Chondrocyte (in vitro differentiated cells): ENCODE data around the gene ROBO4. TPM values are rescaled to one million over a fixed set of nuclear protein-coding genes. Genes with fewer than 3 reads are reported as not detected.
A peak's percentile ranks its signal among the peaks of the same experiment; 100 is the strongest.

Experiments
- DNase-seq: peaks from one replicate; pipeline ENCODE4 v3.0.0; 2021; ENCODE audit warnings: mixed read lengths, low spot score
- H3K27ac Mint-ChIP-seq: one replicate; pipeline ENCODE4 v1.8.0; 2021; ENCODE audit warnings: mild to moderate bottlenecking, moderate library complexity, mixed read lengths; ENCODE audit not compliant: unreplicated experiment
- H3K27me3 Mint-ChIP-seq: 2 replicates; pipeline ENCODE4 v1.8.0; 2021; ENCODE audit warnings: low read depth, mixed read lengths
- H3K36me3 Mint-ChIP-seq: 2 replicates; pipeline ENCODE4 v1.8.0; 2021; ENCODE audit warnings: low read depth, mixed read lengths
- H3K4me1 Mint-ChIP-seq: 2 replicates; pipeline ENCODE4 v1.8.0; 2021; ENCODE audit warnings: low read depth, mild to moderate bottlenecking, mixed read lengths
- H3K4me3 Mint-ChIP-seq: one replicate; pipeline ENCODE4 v1.8.0; 2021; ENCODE audit warnings: mild to moderate bottlenecking, moderate library complexity, mixed read lengths; ENCODE audit not compliant: unreplicated experiment
- H3K9me3 Mint-ChIP-seq: 2 replicates; pipeline ENCODE4 v1.8.0; 2021; ENCODE audit warnings: low read depth, mixed read lengths
- total RNA-seq: library from RNA; stranded (reverse); gene quantifications from 3 replicates; pipeline ENCODE4 v1.2.1, GENCODE V29; 2021
- TF ChIP-seq, protein P1 (sequence below): fragments of 200-600 bp; sonication (generic); IDR thresholded peaks from 2 replicates; pipeline ENCODE4 v1.5.0; 2021; ENCODE audit warnings: antibody characterized with exemption, mild to moderate bottlenecking, moderate library complexity

ROBO4 gene
- total RNA-seq, 1 donor from 2014 or later = not detected

DNA sequence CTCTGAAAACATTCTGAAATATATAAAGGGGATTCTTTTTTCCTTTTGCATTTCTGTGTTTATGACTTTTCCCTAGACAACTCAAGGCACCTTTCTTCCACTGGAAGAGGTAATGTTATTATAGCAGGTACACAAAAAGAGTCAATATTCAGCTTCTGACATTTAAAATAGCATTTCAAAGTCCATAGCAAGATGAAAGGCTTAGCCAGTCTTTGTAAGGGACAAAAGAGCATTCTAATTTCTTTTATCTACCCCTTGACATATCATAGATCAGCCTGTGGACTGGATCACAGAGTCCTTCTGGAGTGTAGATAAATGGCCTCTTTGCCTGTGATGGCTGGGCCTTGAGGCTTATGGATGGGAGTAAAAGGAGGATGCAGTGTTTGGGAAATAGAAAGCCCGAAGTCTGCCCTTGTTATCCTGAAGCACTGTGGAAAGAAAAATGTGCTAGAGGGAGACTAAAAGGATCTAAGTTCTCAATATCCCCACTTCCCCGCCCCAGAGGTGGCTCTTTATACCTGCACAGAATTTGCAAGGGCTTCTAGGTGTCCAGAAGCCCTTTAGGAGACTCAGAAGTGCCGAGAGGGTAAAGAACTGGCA lies 39.8 kb upstream of the ROBO4 start:
- H3K4me3 Mint-ChIP-seq = no peak overlapping the region
- DNase-seq = no peak
- H3K36me3 Mint-ChIP-seq = no peaks in the 10 kb centered on the region
- H3K27ac Mint-ChIP-seq = no peak overlapping the region
- no peaks in the 10 kb centered on the region for H3K4me1 Mint-ChIP-seq
- H3K9me3 Mint-ChIP-seq = no peaks in the 10 kb centered on the region
- TF ChIP-seq, protein P1, sequence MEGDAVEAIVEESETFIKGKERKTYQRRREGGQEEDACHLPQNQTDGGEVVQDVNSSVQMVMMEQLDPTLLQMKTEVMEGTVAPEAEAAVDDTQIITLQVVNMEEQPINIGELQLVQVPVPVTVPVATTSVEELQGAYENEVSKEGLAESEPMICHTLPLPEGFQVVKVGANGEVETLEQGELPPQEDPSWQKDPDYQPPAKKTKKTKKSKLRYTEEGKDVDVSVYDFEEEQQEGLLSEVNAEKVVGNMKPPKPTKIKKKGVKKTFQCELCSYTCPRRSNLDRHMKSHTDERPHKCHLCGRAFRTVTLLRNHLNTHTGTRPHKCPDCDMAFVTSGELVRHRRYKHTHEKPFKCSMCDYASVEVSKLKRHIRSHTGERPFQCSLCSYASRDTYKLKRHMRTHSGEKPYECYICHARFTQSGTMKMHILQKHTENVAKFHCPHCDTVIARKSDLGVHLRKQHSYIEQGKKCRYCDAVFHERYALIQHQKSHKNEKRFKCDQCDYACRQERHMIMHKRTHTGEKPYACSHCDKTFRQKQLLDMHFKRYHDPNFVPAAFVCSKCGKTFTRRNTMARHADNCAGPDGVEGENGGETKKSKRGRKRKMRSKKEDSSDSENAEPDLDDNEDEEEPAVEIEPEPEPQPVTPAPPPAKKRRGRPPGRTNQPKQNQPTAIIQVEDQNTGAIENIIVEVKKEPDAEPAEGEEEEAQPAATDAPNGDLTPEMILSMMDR = no peak
- no peaks in the 10 kb centered on the region for H3K27me3 Mint-ChIP-seq

DNA sequence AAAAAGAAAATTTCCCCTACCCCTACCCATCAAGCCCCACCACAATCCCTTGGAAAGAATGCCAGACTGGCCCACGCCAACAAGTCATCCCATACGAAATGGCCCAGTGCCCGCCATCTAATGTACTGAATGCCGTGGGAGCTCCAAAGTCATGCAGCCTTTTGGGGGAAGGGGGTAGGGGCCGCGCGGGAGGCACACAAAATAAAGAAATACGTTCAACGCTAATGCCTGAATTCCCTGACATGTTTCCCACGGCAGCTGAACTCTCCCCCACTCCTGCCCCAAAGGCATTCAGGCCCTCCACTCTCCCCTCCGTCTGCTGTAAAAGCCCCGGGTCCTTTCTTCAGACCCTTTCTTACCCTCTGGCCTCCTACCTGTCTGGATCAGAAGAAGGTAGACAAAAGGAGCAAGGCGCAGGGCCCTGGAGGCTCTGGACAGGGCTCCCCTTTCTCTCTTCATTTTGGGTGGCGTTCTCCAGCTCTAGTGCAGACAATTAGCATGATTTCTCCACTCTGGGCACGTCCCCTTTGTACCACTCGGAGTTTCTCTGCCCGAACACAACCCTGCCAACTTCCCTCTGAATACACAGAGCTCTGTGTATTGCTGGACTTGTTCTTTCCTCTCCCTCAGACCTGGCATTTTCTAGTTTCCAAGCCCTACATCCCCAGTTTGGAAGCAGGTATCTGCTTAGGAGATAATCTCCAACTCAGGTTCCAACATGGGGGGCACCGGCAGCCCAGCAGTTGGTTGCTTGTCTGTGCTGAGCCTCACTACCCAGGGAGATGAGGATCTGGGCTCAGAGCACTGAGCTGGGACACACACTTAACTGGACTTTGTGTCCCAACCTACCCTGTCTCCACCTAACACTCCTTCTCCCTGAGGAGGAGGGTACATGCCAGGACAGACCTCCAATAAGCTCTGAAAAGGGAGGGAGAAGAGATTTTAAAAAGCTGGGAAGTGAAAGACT lies 38.2 kb upstream of the ROBO4 start, which contains the start of gene HEPACAM:
Gene HEPACAM, minus strand, starts transcription at position 500 of the 967 bp plus-strand sequence. Its CDS starts 41 bp downstream, at position 459.
- Mint-ChIP-seq H3K27me3 (no peaks in the 10 kb centered on the region), H3K27ac (no peak within 1 kb of the TSS), H3K36me3 (no peaks in the 10 kb centered on the region), H3K9me3 (no peaks in the 10 kb centered on the region), H3K4me3 (no peak within 1 kb of the TSS), H3K4me1 (no peaks in the 10 kb centered on the region)
- no peak for DNase-seq
- TF ChIP-seq, protein P1 = peak; percentile 6

DNA sequence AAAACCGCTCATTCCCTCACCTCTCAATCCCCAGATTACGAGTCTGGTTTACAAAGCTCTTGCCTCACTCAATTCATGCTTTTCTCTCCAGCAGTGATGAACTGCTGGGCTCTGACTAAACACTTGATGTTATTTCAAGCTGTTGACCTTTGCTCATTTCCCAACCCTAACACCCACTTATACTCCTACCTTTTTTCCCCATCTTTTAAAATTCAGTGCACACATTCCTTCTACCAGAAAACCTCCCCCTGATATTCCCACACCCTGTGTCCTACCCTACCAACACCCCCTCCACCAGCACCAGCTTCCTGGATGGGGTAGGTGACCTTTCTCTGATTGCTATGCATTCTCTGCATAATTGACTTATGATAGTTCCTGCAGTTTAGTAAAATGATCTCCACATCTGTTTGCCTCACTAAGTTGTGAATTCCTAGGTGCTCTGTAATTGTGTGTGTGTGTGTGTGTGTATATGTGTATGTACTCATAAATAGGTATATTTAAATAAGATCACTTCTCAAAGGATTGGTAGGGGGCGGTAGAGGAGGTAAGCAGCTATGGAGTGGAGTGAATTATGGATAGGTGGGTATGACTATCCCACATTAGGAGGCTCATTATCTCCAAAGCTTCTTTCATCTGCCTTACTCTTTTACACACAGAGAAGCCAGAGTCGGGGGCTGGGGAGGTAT lies 37.3 kb upstream of the ROBO4 start:
- Mint-ChIP-seq H3K4me1 (no peaks in the 10 kb centered on the region), H3K27me3 (no peaks in the 10 kb centered on the region)
- no peak for DNase-seq

DNA sequence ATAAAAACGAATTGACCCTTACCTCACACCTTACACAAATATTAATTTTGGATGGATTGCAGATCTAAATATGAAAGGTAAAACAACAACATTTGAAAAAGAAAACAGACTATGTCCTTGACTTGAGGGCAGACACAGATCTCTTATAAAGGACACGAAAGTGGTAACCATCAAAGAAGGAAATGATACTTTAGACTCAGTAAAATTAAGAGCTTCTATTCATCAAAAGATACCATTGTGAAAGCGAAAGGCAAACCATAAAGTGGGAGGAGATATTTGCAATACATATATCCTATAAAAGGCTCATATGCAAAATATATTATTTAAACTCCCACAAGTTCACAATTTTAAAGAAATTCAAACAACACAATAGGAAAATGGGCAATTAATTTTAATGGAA lies 33.1 kb upstream of the ROBO4 start:
- Mint-ChIP-seq H3K9me3 (no peaks in the 10 kb centered on the region), H3K27ac (no peak overlapping the region), H3K36me3 (no peaks in the 10 kb centered on the region), H3K4me3 (no peak overlapping the region), H3K4me1 (no peaks in the 10 kb centered on the region), H3K27me3 (no peaks in the 10 kb centered on the region)
- TF ChIP-seq, protein P1 = no peak
- DNase-seq = no peak

More for the DNA sequence above, 37.3 kb upstream of the ROBO4 start:
- Mint-ChIP-seq H3K4me3 (no peak overlapping the region), H3K9me3 (no peaks in the 10 kb centered on the region), H3K36me3 (no peaks in the 10 kb centered on the region), H3K27ac (no peak overlapping the region)
- TF ChIP-seq, protein P1 = peak; percentile 44
